Mesenteric fat pad (tissue), 1 donor: ENCODE results near the gene VEGFC. TPM values are rescaled to one million over a fixed set of nuclear protein-coding genes. Genes with fewer than 3 reads are reported as not detected.

Experiments used
- DNase-seq: peaks from one replicate; pipeline ENCODE4 v3.0.0-alpha.2; 2020; ENCODE audit warnings: low spot score
- total RNA-seq: library from RNA; stranded (reverse); fragmentation: NEBNext Ultra II Directional; extraction: Animal tissue kit (Norgen Biotek cat#: 25700); gene quantifications from one replicate; pipeline ENCODE4 v1.2.1, GENCODE V29; 2021
- donor health status: DM: yes; HTN: yes; CAD: no.

Gene VEGFC
- total RNA-seq, 1 donor from 2014 or later = 27.6 TPM

DNA sequence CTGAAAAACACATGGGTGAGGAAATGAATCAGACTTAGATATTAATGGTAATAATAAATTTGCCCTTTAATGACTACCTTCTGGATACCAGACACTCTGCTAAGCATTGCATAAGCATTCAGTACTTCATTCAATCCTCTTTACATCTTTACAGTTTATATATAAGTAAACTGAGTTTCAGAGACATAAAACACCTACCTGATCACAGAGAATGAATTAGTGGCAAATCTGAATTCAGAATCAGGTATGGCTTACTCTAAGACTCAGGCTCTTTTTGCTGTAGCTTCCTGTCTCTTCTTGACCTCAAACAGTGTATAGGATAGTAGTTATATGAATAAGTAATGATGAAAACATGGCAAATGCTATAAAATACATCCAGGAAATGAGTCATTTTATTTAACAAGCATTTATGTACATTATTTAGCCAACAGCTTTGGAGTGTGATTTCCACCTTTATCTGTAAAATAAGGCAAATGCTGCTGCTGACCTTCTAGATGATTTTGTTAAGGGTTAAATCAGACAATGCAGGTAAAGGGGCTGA lies 83.9 kb downstream of the VEGFC start:
- no peak for DNase-seq

DNA sequence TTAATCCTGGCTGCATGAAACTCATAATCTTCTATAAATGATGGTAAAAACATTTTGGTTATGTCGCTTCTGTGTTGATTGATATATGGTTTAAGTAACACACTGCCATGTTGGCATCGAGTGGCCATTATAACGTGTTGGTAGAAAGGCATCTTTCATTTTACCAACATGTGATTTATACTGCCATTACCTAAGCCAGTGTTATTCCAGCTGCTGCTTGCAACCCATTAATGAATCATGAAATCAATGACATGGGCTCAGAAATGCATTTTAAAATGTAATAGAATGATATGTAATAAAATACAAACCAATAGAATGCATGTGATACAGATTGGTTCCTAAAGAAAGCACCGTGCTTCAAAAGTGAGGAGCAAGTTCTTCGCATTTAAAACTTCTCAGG lies 102.0 kb downstream of the VEGFC start:
- no peak for DNase-seq

DNA sequence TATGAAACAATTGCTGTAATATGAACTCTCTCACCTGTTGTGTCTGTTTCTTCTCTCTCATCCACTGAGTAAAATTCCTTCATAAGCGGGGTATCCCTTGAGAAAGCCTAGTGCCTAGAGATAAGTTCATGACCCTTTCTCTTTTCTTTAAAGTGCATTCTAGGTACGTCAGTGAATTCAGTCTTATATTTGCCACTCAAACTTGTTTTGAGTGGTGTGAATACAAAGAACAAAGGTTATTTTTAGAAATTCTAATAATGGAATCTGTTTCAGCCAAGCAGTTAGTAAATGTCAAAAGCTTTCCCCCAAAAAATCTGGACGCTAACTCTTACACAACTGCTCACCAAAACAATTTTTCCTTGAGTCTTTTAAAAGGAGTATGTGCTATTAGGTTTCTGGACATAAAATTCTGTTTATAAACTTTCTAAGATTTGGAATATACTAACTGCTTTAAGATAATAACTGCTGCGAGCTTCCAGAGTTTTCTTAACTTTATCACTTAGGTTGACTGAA lies 112.0 kb downstream of the VEGFC start:
- DNase-seq = no peak

DNA sequence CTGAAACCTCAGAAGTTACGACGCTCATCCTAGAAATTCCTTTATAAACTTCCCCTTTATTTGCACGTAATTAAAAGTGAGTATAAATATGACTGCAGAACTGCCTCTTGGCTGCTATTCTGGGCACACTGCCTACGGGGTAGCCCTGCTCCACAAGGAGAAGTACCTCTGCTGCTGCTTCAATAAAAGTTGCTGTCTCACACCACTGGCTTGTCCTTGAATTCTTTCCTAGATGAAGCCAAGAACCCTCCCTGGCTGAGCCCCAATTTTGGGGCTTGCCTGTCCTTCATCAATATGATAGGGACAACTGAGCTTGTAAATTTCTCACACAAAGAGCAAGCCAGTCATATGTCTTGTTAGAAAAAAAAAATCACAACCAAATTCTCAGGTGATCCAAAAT lies 115.8 kb downstream of the VEGFC start:
- DNase-seq = no peak

DNA sequence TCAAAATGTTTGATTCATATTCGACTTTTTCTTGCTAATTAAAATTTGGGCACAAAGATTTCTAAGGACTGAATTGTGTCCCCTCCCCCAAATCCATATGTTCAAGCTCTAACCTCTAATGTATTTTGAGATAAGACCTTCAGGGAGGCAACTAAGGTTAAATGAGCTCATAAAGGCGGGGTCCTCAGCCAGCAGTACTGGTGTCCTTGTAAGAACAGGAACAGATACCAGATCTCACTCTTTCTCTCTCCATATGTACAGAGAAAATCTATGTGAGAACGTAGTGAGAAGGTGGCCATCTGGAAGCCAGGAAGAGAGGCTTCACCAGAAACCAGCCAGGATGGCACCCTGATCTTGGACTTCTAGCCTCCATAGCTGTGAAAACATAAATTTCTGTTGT lies 116.9 kb downstream of the VEGFC start:
- no peak for DNase-seq

- no peak for DNase-seq
Measured at GRCh38 chr4:176671532-176671931, 121.2 kb downstream of the VEGFC start.

DNA sequence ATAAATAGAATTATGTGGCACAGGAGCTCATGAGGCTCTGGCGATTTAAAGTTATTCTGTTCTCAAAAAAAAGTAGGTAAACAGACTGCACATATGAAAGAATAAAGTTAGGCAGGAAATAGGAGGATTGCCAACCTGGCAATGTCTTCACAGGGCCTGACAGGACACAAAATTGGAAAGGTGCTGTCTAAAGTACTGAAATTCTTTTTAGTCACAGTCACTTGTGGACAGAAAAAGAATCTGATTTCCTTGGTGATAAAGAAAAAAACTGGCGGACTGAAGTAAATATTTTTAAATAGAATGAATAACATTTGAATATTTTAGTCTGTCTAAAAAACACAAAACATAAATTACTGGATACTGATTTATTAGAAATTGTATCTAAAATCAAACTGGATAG lies 124.4 kb downstream of the VEGFC start:
- no peak for DNase-seq

- no peak for DNase-seq
Measured at GRCh38 chr4:176664964-176665363, 127.8 kb downstream of the VEGFC start.

DNA sequence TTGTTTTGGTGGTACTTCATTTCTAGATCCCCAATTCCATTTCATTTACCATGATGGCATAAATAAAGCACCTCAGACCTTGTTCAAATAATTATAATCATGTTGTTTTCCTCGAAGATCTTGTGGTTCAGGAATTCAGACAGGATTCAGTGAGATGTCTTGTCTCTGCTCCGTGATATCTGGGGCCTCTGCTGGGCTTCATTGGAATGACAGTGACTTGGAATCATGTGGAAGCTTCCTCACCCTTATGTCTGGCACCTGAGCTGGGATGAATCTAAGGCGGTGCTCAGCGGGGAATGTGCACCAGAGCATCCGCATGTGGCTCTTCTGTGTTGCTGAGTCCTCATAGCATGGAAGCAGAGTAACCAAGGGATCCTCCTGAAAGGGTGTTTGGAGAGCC lies 132.2 kb downstream of the VEGFC start:
- no peak for DNase-seq

DNA sequence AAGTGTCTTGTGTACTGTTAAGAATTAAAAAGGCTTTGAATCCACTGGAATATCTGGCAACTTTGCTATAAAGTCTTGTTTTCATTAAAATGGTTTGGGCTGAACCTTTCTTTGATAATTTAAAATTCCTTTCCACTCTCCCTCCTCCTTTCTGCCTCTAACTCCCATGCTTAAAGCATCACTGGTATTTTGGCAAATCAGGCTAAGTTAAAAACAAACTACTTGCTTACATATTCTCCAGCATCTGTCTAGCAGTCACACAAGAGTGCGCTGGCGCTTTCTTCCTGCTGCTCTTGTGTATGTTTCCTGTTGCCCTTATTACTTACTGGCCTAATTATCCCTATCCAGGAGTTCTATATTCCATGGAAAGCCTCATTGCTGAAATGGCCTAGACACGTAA lies 136.6 kb downstream of the VEGFC start:
- DNase-seq = no peak

DNA sequence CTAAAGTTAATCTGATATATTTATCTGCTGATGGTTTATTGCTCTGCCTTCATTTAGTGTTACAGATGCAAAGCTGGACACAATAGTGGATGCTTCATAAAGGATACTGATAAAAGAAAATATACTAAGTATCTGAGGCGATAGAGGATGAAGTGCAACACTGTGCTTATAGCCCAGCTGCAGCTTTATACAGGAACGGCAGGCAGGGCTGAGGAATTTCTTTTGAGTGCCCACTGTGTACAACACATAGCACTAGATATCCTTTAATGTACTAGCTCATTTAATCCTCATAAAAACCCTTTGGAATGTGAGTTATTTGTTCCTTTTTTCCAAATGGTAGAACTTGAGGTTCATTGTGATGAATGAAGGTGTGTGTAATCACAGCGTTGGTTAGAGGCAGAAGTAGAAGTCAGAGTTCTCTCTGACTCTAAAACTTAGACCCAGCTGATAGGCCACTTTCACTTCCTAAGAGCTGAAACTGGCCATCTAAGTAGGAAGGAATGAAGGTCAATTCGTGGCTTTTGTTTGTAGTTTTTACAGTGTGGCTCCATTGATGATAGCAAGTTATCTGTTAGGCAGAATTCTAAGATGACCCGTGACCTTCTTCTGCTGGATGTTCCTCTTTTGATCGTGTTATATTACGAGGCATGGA lies 138.0 kb downstream of the VEGFC start:
- DNase-seq = no peak

- DNase-seq = no peak
Measured at GRCh38 chr4:176653401-176654220, 139.1 kb downstream of the VEGFC start.

DNA sequence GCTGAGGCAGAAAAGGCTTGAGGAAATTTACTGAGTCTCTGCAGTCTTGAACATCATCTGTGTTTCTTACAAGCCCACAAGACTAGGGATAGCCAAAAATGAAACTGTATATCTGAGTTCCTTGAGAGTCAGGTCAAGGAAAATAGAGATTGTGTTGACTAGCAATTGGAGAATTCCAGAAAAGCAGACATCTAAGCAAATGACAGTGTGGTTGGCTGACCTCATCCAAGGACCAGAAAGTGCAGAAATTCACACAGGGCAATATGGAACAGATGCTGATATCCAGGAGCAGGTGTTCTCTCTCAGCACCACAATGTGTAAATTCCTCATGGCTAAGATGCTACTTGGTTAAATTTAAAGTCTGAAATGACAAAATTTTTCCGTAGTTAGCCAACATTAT lies 146.4 kb downstream of the VEGFC start:
- DNase-seq = no peak

DNA sequence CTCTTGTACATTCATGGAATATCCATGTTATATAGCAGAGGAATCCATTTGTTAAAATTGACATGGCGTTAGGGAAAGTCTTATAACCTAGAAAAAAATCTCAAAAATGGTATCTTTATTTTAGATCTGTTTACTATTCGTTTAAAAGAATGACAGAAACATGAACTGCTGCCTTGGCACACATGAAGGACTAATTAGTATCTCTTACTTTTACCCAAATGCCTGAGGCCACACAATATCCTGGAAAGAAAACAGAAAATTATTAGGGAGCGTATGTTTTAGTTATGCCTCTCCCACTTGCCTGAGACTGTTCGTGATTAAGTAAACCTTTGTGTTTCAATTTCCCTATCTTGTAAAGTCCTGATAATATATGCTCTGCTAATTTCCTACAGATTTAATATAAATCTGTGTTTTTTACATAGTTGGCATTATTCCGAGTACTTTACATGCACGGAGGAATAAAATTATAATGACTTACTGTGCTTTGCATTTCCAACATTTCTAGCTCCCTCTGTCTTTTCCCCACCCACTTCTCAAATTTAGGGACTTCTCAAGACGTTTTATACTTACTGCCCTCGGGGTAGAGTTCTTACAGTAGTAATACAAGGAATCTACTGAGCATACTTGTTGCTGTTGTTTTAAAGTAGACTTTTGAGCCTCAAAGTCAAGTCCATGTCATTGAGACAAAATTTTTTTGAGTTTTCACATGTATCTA lies 147.3 kb downstream of the VEGFC start:
- no peak for DNase-seq

- no peak for DNase-seq
Measured at GRCh38 chr4:176642472-176642871, 150.2 kb downstream of the VEGFC start.

GRCh38 chr4:176641237-176641636 lies 151.5 kb downstream of the VEGFC start:
- no peak for DNase-seq

DNA sequence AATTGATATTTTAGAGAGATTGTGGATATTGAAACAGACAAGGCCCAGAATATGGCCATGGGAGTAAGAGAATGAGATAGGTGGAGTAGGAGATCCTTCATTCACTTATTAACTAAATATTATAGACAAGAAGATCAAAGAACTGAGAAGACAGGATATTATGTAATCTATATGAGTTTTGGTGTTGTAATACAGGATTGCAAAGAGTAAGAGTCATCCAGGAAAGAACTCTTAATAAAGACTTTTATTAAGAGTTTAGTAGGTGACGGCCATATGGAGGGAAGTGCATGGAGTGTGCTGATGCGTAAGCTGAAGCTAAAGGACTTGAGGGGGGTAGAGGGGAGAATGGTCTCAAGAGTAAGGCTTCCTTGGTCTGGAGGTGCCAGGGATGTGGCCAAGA lies 153.7 kb downstream of the VEGFC start:
- DNase-seq = no peak

- DNase-seq = no peak
Measured at GRCh38 chr4:176636292-176636691, 156.4 kb downstream of the VEGFC start.

DNA sequence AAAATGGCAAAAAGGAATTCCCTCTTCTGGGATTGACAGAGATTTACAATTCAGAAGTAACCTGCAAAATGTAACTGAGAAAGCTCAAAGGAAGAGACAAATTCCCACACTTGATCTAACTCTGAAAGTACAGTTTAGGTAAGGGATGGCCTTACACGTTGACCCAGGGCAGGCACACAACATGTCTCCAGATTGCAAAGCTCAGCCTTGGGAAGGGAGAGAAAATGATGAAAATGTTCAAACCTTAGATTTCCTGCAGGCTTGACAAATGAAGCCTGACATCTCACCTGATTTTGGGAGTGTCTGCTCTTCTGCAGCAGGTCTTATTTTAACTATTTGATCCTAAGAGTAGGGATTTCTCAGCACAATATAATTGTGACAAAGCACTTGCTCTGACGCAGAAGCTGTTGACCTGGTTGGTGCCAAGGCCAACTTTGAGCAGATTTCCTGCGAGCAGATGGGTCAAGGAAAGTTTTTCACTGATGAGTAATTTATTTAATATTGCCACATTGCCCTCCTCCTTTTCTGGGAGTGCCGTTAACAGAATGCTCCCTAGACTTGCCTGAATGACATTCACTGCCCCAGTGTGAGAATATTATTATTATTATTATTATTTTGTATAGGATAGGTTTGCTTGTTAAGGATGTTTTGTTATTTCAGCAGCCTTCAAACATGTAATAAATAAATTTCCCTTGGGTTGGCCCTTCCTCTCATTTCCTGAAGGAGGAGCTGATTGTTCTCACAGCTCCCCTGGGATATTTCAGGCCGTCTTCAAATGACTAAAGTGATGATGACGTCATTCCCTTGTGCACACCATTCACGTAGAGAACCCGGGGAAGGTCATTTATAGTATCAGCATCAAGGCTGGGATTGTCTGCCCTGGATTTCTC lies 157.1 kb downstream of the VEGFC start:
- no peak for DNase-seq
